ENCODE results near the gene ANO10. TPM values are rescaled to one million over a fixed set of nuclear protein-coding genes. Genes with fewer than 3 reads are reported as not detected.
"Not testable (repeated sequence)": the region's sequence is repeated elsewhere in the genome, so short reads cannot be mapped to it uniquely, and the experiment has no call there.

ANO10 gene
- total RNA-seq, 1 donor from 2014 or later = 4.2 TPM

GRCh38 chr3:43522727-43523362 is 99.0 kb downstream of the ANO10 start:
- no peak for DNase-seq (ENCODE audit: low spot score)
- H3K4me1 Mint-ChIP-seq (ENCODE audit: low read depth) = no peaks in the 10 kb centered on the region
- intact Hi-C loops (cut with micrococcal nuclease) = loop anchor here (2.0 kb wide), 1 partner anchor 18 kb away; no protein-coding TSS in a partner anchor
- H3K9me3 Mint-ChIP-seq = peaks cover 28% of the 10 kb centered on the region
- H3K27me3 Mint-ChIP-seq (ENCODE audit: insufficient read depth) = no peaks in the 10 kb centered on the region
- H3K36me3 Mint-ChIP-seq (ENCODE audit: low read depth) = peaks cover 9% of the 10 kb centered on the region
- no peak overlapping the region for H3K4me3 Mint-ChIP-seq
- H3K27ac Mint-ChIP-seq = no peak overlapping the region

- H3K27ac Mint-ChIP-seq = no peak overlapping the region
- no peak overlapping the region for H3K4me3 Mint-ChIP-seq
- no peaks in the 10 kb centered on the region for H3K27me3 Mint-ChIP-seq (ENCODE audit: insufficient read depth)
- intact Hi-C loops (cut with micrococcal nuclease) = loop anchor here (2.0 kb wide), 1 partner anchor 17 kb away; no protein-coding TSS in a partner anchor
- H3K4me1 Mint-ChIP-seq (ENCODE audit: low read depth) = no peaks in the 10 kb centered on the region
- no peak for DNase-seq (ENCODE audit: low spot score)
- peaks cover 24% of the 10 kb centered on the region for H3K9me3 Mint-ChIP-seq
- H3K36me3 Mint-ChIP-seq (ENCODE audit: low read depth) = peaks cover 7% of the 10 kb centered on the region
These were observed 99.9 kb downstream of the ANO10 start for GRCh38 chr3:43521941-43522340.

GRCh38 chr3:43518515-43518914 is 103.3 kb downstream of the ANO10 start:
- H3K27me3 Mint-ChIP-seq (ENCODE audit: insufficient read depth); DNase-seq (ENCODE audit: low spot score); H3K4me1 Mint-ChIP-seq (ENCODE audit: low read depth); H3K36me3 Mint-ChIP-seq (ENCODE audit: low read depth); H3K27ac Mint-ChIP-seq; H3K4me3 Mint-ChIP-seq; intact Hi-C loops (cut with micrococcal nuclease): not testable (repeated sequence)
- peaks cover 27% of the 10 kb centered on the region for H3K9me3 Mint-ChIP-seq

GRCh38 chr3:43515970-43516635 is 105.7 kb downstream of the ANO10 start:
- H3K9me3 Mint-ChIP-seq = peaks cover 27% of the 10 kb centered on the region
- H3K4me3 Mint-ChIP-seq = no peak overlapping the region
- intact Hi-C loops (cut with micrococcal nuclease) = no loop called here
- peaks cover 5% of the 10 kb centered on the region for H3K27me3 Mint-ChIP-seq (ENCODE audit: insufficient read depth)
- peaks cover 10% of the 10 kb centered on the region for H3K36me3 Mint-ChIP-seq (ENCODE audit: low read depth)
- no peak for DNase-seq (ENCODE audit: low spot score)
- peaks cover 5% of the 10 kb centered on the region for H3K4me1 Mint-ChIP-seq (ENCODE audit: low read depth)
- H3K27ac Mint-ChIP-seq = no peak overlapping the region

- DNase-seq (ENCODE audit: low spot score) = no peak
- Mint-ChIP-seq H3K27me3 (ENCODE audit: insufficient read depth) (peaks cover 5% of the 10 kb centered on the region), H3K27ac (no peak overlapping the region), H3K9me3 (peaks cover 27% of the 10 kb centered on the region), H3K4me3 (no peak overlapping the region), H3K4me1 (ENCODE audit: low read depth) (peaks cover 5% of the 10 kb centered on the region), H3K36me3 (ENCODE audit: low read depth) (peaks cover 10% of the 10 kb centered on the region)
- intact Hi-C loops (cut with micrococcal nuclease) = no loop called here
These were observed 106.4 kb downstream of the ANO10 start for GRCh38 chr3:43515208-43515917.

- intact Hi-C loops (cut with micrococcal nuclease) = no loop called here
- peaks cover 5% of the 10 kb centered on the region for H3K9me3 Mint-ChIP-seq
- peaks cover 5% of the 10 kb centered on the region for H3K4me1 Mint-ChIP-seq (ENCODE audit: low read depth)
- no peak for DNase-seq (ENCODE audit: low spot score)
- H3K27ac Mint-ChIP-seq = no peak overlapping the region
- peaks cover 3% of the 10 kb centered on the region for H3K36me3 Mint-ChIP-seq (ENCODE audit: low read depth)
- H3K4me3 Mint-ChIP-seq = no peak overlapping the region
- peaks cover 6% of the 10 kb centered on the region for H3K27me3 Mint-ChIP-seq (ENCODE audit: insufficient read depth)
These were observed 108.9 kb downstream of the ANO10 start for GRCh38 chr3:43512754-43513404.

GRCh38 chr3:43506644-43507043 is 115.2 kb downstream of the ANO10 start:
- no peaks in the 10 kb centered on the region for H3K9me3 Mint-ChIP-seq
- peaks cover 1% of the 10 kb centered on the region for H3K27me3 Mint-ChIP-seq (ENCODE audit: insufficient read depth)
- intact Hi-C loops (cut with micrococcal nuclease) = no loop called here
- H3K27ac Mint-ChIP-seq = no peak overlapping the region
- no peak for DNase-seq (ENCODE audit: low spot score)
- no peak overlapping the region for H3K4me3 Mint-ChIP-seq
- H3K36me3 Mint-ChIP-seq (ENCODE audit: low read depth) = no peaks in the 10 kb centered on the region
- peaks cover 19% of the 10 kb centered on the region for H3K4me1 Mint-ChIP-seq (ENCODE audit: low read depth)

GRCh38 chr3:43505351-43505750 is 116.5 kb downstream of the ANO10 start:
- Mint-ChIP-seq H3K9me3 (no peaks in the 10 kb centered on the region), H3K27ac (no peak overlapping the region), H3K4me1 (ENCODE audit: low read depth) (peaks cover 27% of the 10 kb centered on the region), H3K36me3 (ENCODE audit: low read depth) (peaks cover 2% of the 10 kb centered on the region), H3K4me3 (no peak overlapping the region), H3K27me3 (ENCODE audit: insufficient read depth) (peaks cover 1% of the 10 kb centered on the region)
- intact Hi-C loops (cut with micrococcal nuclease) = loop anchor here (2.0 kb wide), 2 partner anchors 17 to 117 kb away; no protein-coding TSS in a partner anchor
- no peak for DNase-seq (ENCODE audit: low spot score)

GRCh38 chr3:43503067-43503728 is 118.6 kb downstream of the ANO10 start:
- H3K27me3 Mint-ChIP-seq (ENCODE audit: insufficient read depth) = no peaks in the 10 kb centered on the region
- H3K27ac Mint-ChIP-seq = no peak overlapping the region
- H3K4me3 Mint-ChIP-seq = no peak overlapping the region
- no peak for DNase-seq (ENCODE audit: low spot score)
- no peaks in the 10 kb centered on the region for H3K9me3 Mint-ChIP-seq
- intact Hi-C loops (cut with micrococcal nuclease) = loop anchor here (1.0 to 5.0 kb wide), 7 partner anchors 124 to 671 kb away; partner anchors contain the start of genes POMGNT2 and SNRK
- peaks cover 34% of the 10 kb centered on the region for H3K4me1 Mint-ChIP-seq (ENCODE audit: low read depth)
- H3K36me3 Mint-ChIP-seq (ENCODE audit: low read depth) = peaks cover 2% of the 10 kb centered on the region

- no peaks in the 10 kb centered on the region for H3K9me3 Mint-ChIP-seq
- no peak for DNase-seq (ENCODE audit: low spot score)
- peaks cover 29% of the 10 kb centered on the region for H3K4me1 Mint-ChIP-seq (ENCODE audit: low read depth)
- peaks cover 2% of the 10 kb centered on the region for H3K36me3 Mint-ChIP-seq (ENCODE audit: low read depth)
- H3K27ac Mint-ChIP-seq = no peak overlapping the region
- peaks cover 10% of the 10 kb centered on the region for H3K27me3 Mint-ChIP-seq (ENCODE audit: insufficient read depth)
- no peak overlapping the region for H3K4me3 Mint-ChIP-seq
- intact Hi-C loops (cut with micrococcal nuclease) = no loop called here
These were observed 122.6 kb downstream of the ANO10 start for GRCh38 chr3:43499256-43499655.

- peaks cover 2% of the 10 kb centered on the region for H3K36me3 Mint-ChIP-seq (ENCODE audit: low read depth)
- no peaks in the 10 kb centered on the region for H3K9me3 Mint-ChIP-seq
- H3K27ac Mint-ChIP-seq = no peak overlapping the region
- intact Hi-C loops (cut with micrococcal nuclease) = no loop called here
- H3K27me3 Mint-ChIP-seq (ENCODE audit: insufficient read depth) = peaks cover 14% of the 10 kb centered on the region
- no peak overlapping the region for H3K4me3 Mint-ChIP-seq
- no peak for DNase-seq (ENCODE audit: low spot score)
- H3K4me1 Mint-ChIP-seq (ENCODE audit: low read depth) = peaks cover 25% of the 10 kb centered on the region
These were observed 123.9 kb downstream of the ANO10 start for GRCh38 chr3:43497905-43498365.

GRCh38 chr3:43497422-43497821 is 124.4 kb downstream of the ANO10 start:
- no peak for DNase-seq (ENCODE audit: low spot score)
- intact Hi-C loops (cut with micrococcal nuclease) = no loop called here
- H3K4me3 Mint-ChIP-seq = no peak overlapping the region

More at GRCh38 chr3:43497422-43497821, 124.4 kb downstream of the ANO10 start:
- no peak overlapping the region for H3K27ac Mint-ChIP-seq
- peaks cover 14% of the 10 kb centered on the region for H3K27me3 Mint-ChIP-seq (ENCODE audit: insufficient read depth)
- H3K36me3 Mint-ChIP-seq (ENCODE audit: low read depth) = peaks cover 2% of the 10 kb centered on the region
- H3K9me3 Mint-ChIP-seq = no peaks in the 10 kb centered on the region
- H3K4me1 Mint-ChIP-seq (ENCODE audit: low read depth) = peaks cover 19% of the 10 kb centered on the region
